Neuron (in vitro differentiated cells): ENCODE data around the gene CIZ1.
A peak's percentile ranks its signal among the peaks of the same experiment; 100 is the strongest.

Experiments
- H2AFZ ChIP-seq: one replicate; pipeline ENCODE4 v1.6.1; 2013; ENCODE audit warnings: low read depth, mild to moderate bottlenecking, inconsistent platforms, low read length, moderate library complexity
- H3K27me3 ChIP-seq: one replicate; pipeline ENCODE4 v1.6.1; 2013; ENCODE audit warnings: low read length; ENCODE audit not compliant: insufficient read depth
- H3K36me3 ChIP-seq: one replicate; pipeline ENCODE4 v1.6.1; 2013; ENCODE audit warnings: low read length; ENCODE audit not compliant: insufficient read depth
- H3K4me1 ChIP-seq: one replicate; pipeline ENCODE4 v1.6.1; 2013; ENCODE audit warnings: low read length; ENCODE audit not compliant: insufficient read depth
- H3K4me3 ChIP-seq: 2 replicates; pipeline ENCODE4 v1.5.1; 2013; ENCODE audit warnings: mild to moderate bottlenecking, low read length, moderate library complexity
- H3K9me3 ChIP-seq: one replicate; pipeline ENCODE4 v1.6.1; 2013; ENCODE audit warnings: low read length

Gene CIZ1

GRCh38 chr9:128159784-128160602 lies 31.4 kb downstream of the CIZ1 start, which contains the start of gene BBLN:
Gene BBLN (plus strand): TSS chr9:128160265. CDS start chr9:128160408, 143 bp downstream.
- H3K9me3 ChIP-seq, result no peaks in the 10 kb centered on the region
- H3K4me1 ChIP-seq, result peaks cover 10% of the 10 kb centered on the region
- no peaks in the 10 kb centered on the region for H3K27me3 ChIP-seq
- peak within 1 kb of the TSS; percentile 73 for H2AFZ ChIP-seq
- peak within 1 kb of the TSS; percentile 82 for H3K4me3 ChIP-seq
- H3K36me3 ChIP-seq, result peaks cover 28% of the 10 kb centered on the region

- H3K4me3 ChIP-seq, result peak overlapping the region; percentile 47
- H3K36me3 ChIP-seq, result peaks cover 25% of the 10 kb centered on the region
- peaks cover 10% of the 10 kb centered on the region for H3K4me1 ChIP-seq
- no peaks in the 10 kb centered on the region for H3K9me3 ChIP-seq
- no peaks in the 10 kb centered on the region for H3K27me3 ChIP-seq
- peak overlapping the region; percentile 73 for H2AFZ ChIP-seq
Observed at GRCh38 chr9:128159522-128159783, 31.9 kb downstream of the CIZ1 start.

GRCh38 chr9:128155736-128156500 lies 35.5 kb downstream of the CIZ1 start:
- Histone ChIP-seq H2AFZ (no peak overlapping the region), H3K4me1 (peaks cover 5% of the 10 kb centered on the region), H3K9me3 (no peaks in the 10 kb centered on the region), H3K4me3 (no peak overlapping the region), H3K36me3 (no peaks in the 10 kb centered on the region), H3K27me3 (peaks cover 3% of the 10 kb centered on the region)

GRCh38 chr9:128153947-128154695 lies 37.3 kb downstream of the CIZ1 start:
- no peaks in the 10 kb centered on the region for H3K4me1 ChIP-seq
- H3K27me3 ChIP-seq, result peaks cover 3% of the 10 kb centered on the region
- H3K4me3 ChIP-seq, result no peak overlapping the region
- H3K9me3 ChIP-seq, result no peaks in the 10 kb centered on the region
- H3K36me3 ChIP-seq, result no peaks in the 10 kb centered on the region
- no peak overlapping the region for H2AFZ ChIP-seq

GRCh38 chr9:128153060-128153946 lies 38.1 kb downstream of the CIZ1 start:
- Histone ChIP-seq H2AFZ (no peak overlapping the region), H3K4me1 (no peaks in the 10 kb centered on the region), H3K36me3 (no peaks in the 10 kb centered on the region), H3K4me3 (no peak overlapping the region), H3K9me3 (no peaks in the 10 kb centered on the region), H3K27me3 (peaks cover 3% of the 10 kb centered on the region)

GRCh38 chr9:128152133-128153059 lies 39.0 kb downstream of the CIZ1 start:
- Histone ChIP-seq H3K27me3 (peaks cover 3% of the 10 kb centered on the region), H2AFZ (no peak overlapping the region), H3K36me3 (no peaks in the 10 kb centered on the region), H3K4me1 (no peaks in the 10 kb centered on the region), H3K4me3 (no peak overlapping the region), H3K9me3 (no peaks in the 10 kb centered on the region)

GRCh38 chr9:128151309-128152132 lies 39.9 kb downstream of the CIZ1 start:
- Histone ChIP-seq H3K9me3 (no peaks in the 10 kb centered on the region), H3K4me3 (no peak overlapping the region), H3K36me3 (no peaks in the 10 kb centered on the region), H3K4me1 (no peaks in the 10 kb centered on the region), H2AFZ (no peak overlapping the region), H3K27me3 (peaks cover 3% of the 10 kb centered on the region)

- H3K27me3 ChIP-seq, result peaks cover 3% of the 10 kb centered on the region
Observed at GRCh38 chr9:128150594-128151308, 40.6 kb downstream of the CIZ1 start.

GRCh38 chr9:128149951-128150593 lies 41.3 kb downstream of the CIZ1 start:
- H3K4me1 ChIP-seq, result no peaks in the 10 kb centered on the region
- H3K9me3 ChIP-seq, result no peaks in the 10 kb centered on the region
- H3K27me3 ChIP-seq, result peaks cover 3% of the 10 kb centered on the region
- no peak overlapping the region for H3K4me3 ChIP-seq
- H2AFZ ChIP-seq, result no peak overlapping the region
- no peaks in the 10 kb centered on the region for H3K36me3 ChIP-seq

More at GRCh38 chr9:128150594-128151308, 40.6 kb downstream of the CIZ1 start:
- H3K4me3 ChIP-seq, result no peak overlapping the region
- H3K9me3 ChIP-seq, result no peaks in the 10 kb centered on the region
- no peaks in the 10 kb centered on the region for H3K36me3 ChIP-seq
- no peaks in the 10 kb centered on the region for H3K4me1 ChIP-seq
- H2AFZ ChIP-seq, result no peak overlapping the region

- H3K9me3 ChIP-seq, result no peaks in the 10 kb centered on the region
- peaks cover 3% of the 10 kb centered on the region for H3K27me3 ChIP-seq
- H3K36me3 ChIP-seq, result no peaks in the 10 kb centered on the region
- H3K4me1 ChIP-seq, result no peaks in the 10 kb centered on the region
- H3K4me3 ChIP-seq, result no peak within 1 kb of the TSS
- H2AFZ ChIP-seq, result no peak within 1 kb of the TSS
Observed at GRCh38 chr9:128149001-128149701, 42.2 kb downstream of the CIZ1 start, which contains the start of gene LCN2. Gene LCN2 (plus strand): TSS chr9:128149453. CDS start chr9:128149526, 73 bp downstream.
